ENCODE measurements around the gene PROB1.

GRCh38 chr5:139369181-139369580 is 25.7 kb downstream of the PROB1 start:
- TF ChIP-seq BACH2 (CRISPR knock-in tag; IDR thresholded peaks at IDR 0.05; ENCODE audit: borderline replicate concordance): no peak
- no peak for TF ChIP-seq RARB (CRISPR knock-in tag; IDR thresholded peaks at IDR 0.05)
- TF ChIP-seq CREB5 (CRISPR knock-in tag; IDR thresholded peaks at IDR 0.05; ENCODE audit: low read depth): no peak
- TF ChIP-seq ZFP30 (CRISPR knock-in tag; IDR thresholded peaks at IDR 0.05): no peak

Data from SK-N-SH treated with all-trans-retinoic acid at 6 μM for 48 hours (cell line).